Bone marrow (tissue), 2 donors: Measurements from ENCODE around the gene ICAM2.
"Not testable (repeated sequence)": the region's sequence is repeated elsewhere in the genome, so short reads cannot be mapped to it uniquely, and the experiment has no call there.

Experiments used
- DNase-seq, 2 donors: peaks; one replicate each; lab custom pipeline; 2025; lab: John Stamatoyannopoulos, UW

ICAM2 gene

DNA sequence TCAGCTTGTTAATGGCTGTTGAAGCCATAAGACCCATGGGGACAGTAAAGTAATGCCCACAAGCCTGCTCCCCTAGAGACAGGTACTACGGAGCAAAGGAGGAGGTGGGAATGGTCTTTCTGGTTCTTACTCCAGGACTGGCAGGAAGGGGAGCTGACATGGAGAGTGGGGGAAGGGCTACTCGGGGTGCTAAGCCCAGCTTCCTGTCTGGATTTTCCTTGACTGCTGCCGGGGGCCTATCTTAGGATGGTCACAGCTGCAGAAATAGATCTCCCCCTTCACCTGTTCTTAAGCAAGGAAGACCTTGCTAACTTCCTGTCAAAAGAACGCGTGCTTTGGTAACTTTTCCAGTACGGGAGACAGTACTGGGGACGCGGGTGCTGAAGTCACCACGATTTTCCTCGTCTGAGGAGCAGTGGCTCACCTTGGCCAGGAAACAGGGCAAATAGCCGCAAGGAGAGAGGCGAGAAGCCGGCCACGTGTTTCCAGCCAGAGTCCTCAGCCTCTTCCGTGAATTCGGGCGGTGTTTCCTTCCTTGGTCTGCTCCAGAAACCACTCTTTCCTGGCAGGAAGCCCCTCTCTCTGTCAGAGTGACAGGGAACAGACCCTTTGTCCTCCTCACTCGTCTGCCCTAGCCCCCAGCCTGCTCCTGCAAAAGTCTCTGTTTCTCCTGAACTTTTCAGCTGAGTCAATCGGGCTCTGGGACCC is 22.9 kb downstream of the ICAM2 start:
- DNase-seq: no peak

DNA sequence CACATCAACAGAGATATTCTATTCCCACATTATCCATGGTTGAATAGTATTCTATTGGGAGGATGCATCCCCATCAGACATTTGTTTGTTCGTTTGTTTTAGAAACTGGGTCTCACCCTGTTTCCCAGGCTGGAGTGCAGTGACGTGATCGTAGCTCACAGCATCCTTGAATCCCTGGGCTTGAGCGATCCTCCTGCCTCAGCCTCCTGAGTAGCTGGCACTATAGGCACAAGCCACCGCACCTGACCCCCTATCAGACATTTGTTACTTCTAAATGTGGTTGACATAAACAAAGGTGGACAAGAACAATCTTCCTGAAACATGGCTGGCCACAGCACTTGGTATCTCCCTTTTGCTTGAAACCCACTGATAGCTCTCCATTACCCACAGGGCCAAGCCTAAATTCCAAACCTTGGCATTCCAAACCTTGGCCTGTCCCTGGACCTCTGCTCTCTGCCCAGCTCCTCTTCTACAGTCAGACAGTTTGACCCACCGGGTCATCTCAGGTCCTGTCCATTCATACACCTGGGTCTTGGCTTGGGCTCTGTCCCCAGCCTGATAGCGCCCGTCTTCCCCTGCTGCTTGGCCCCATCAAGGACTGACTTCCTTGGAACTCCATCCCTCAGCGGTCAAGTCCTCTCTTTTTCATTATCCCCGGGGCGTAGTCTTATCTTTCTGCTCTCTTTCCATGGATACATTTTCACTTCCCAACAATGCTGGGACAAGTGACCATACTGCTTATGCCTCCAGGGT is 23.8 kb downstream of the ICAM2 start:
- no peak for DNase-seq

DNA sequence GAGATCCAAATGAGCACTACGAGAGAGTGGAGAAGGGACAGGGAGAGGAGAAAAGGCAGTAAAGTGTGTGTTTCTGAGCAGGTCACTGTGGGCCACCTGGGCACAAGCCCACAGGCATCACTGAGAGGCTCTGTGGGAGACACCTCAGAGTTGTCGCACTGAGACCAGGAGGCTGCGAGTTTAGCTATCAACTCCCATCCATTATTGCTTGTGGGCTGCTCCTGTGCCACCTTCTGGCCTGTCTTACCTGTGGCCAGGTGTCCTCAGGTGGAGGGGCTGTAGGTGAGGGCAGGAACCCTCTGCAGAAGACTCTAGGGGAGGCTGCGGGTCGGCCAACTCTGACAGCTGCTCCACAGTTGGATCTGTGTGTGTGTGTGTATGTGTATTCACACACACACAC is 24.8 kb downstream of the ICAM2 start:
- no peak for DNase-seq

DNA sequence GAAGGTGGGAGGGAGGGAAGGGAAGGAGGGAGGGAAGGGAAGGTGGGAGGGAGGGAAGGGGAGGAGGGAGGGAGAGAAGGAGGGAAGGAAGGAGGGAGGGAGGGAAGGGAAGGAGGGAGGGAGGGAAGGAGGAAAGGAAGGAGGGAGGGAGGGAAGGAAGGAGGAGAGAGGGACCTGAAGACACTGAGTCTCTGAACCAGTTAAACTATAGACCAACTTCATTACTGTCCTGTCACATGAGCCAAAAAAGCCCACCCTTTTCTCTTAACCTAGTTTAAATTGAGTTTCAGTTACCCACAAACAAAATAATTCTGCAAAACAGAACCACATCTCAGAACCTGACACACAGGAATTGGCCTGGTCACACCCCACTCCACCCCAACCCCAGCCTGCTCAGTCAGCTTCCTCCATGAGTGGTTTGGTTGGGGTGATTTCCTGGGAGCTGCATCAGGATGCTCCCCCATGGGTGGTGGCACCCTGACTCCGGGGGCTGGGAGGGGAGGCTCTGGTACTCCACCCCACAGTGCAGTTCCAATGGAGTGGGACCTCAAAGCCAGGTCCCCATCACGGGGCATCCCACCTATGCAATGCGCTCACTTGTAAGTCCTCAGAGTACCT is 27.0 kb downstream of the ICAM2 start:
- no peak for DNase-seq

DNA sequence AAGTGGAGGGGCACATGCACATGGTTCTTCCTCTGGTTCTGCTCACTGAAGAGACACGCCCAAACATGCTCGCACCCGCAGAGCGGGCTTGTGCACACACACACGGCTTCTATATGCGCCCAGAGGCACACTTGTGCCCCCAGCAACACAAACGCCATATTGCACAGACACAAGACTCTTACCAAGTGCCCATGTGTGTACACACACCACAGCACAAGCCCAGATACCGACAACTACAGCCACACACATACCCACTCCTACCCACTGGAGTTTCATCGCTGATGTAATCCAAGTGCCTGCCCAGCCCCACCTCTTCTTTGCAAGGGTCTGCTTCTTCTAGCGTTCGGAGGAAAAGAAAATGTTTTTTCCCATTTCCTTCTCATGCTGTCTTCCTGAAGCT is 28.8 kb downstream of the ICAM2 start:
- DNase-seq: no peak

DNA sequence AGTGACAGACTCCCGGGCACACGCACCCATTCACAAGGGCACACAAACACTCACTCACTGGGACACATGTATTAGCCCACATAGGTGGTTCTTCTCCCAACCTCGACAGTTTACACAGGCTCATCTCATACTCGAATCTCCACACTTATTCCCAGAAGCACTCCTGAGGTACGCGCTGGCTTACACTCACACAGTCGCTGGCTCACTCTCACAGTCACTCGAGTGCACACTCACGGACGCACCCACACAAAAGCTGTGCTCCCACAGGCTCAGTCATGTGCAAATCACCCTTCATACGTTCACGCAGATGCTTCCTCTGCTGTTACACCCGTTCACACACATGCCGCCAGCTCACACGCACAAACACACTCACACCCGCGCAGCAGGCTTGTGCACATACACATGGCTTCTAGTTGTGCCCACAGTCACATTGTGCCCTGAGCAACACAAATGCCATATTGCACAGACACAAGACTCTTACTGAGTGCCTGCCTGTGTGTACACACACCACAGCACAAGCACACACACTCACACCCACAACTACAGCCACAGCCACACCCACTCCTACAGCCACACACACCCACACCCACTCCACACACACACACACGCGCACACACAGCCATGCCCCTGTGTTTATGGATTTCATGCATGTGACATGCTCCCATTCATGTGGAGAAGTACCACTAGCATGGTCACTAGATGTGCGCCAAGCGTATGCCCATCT is 30.6 kb downstream of the ICAM2 start:
- DNase-seq: no peak

DNA sequence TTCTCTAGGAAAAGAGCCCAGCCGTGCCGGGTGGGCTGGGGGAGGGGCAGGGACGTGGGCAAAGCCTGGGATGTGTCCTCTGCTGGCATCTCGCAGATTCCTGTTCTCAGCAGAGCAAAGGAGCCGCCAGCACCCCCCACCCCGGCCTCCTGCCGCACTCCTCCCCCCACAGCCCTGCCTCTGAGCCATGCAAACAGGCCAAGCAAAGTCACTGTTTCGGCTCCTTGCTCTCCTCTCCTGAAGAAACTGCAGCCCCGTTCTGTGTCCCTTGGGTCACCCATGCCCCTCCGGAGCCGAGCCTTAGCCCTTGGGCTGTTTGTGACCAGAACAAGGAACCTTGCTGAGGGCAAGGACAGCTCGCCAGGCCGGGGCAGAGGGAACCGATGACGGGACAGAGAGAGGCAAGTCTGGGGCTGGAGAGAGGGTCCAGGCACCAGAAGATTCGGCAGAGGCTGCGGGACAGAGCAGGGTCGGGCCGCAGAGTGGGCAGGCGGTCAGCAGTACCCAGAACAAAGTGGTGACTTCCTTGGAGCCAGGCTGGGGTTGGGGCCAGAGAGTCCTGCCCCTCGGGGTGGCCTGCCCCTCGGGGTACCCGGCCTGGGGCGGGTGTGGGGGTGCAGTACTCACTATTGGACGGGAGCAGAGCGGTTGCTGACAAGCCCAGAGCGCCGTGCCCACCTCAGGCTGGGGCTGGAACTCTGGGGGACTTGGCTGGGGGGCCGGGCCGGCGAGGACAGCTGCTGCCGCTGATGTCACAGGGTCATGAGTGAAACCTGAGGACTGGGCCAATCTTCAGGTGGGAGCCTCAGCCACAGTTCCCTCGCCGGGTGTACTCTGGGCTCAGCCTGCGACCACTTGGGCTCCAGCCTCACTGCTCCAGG is 31.5 kb downstream of the ICAM2 start:
- no peak for DNase-seq

DNA sequence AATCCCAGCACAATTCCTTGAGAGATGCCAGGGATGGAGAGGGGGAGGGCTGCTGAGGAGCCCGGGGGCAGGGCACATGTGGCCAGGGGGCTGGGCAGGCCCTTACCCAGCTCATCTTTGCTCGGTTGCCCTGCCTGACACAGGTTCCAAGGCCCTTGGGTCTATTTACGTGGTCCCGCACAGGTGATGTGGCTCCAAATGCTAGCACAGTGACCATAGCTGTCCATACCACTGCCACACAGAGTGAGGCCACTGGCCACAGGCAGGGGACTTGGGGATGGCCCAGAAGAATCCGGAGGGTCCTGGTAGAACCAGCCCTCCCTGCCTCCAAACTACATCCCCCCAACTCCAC is 32.3 kb downstream of the ICAM2 start:
- DNase-seq: no peak

DNA sequence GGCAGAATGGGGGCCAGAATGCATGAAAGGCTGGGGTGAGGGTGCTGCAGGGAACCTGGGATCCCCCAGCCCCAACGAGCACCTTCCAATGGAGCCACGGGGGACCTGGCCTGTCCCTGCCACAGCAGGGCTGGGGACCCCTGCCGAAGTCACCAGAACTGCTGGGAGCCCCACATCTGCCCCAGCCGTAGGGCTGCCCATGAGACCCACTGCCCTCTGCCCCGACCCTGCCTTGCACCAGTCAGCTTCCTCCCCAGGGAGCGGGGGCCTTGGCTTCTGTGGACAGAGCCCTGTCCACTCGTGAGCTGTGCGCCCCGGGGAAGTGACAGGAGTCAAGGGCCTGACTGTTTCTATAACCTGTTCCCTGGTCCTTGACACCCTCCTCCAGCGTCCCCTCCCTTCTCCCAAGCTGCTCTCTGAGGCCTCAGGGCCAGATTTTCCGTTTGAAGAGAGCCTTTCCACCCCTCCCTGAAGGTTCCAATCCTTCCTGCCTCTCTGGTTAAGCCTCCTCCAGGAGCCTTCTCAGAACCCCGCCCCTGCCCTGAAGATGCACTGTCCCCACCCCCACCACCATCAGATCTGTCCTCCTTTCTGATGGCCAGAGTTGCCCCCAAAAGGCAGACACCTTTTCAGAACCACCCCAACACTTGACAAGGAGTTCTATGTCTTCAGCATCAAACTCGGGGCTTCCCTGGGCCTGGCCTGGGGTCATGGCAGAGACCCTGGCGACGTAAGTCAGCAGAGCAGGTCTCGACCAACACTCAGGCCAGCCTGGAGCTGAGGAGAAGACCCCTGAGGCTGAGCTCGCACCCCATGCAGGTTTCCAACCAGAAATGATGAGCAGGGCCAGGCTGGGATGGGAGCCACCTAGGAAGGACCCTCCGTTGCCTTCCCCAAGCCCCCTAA is 33.0 kb downstream of the ICAM2 start:
- no peak for DNase-seq

DNA sequence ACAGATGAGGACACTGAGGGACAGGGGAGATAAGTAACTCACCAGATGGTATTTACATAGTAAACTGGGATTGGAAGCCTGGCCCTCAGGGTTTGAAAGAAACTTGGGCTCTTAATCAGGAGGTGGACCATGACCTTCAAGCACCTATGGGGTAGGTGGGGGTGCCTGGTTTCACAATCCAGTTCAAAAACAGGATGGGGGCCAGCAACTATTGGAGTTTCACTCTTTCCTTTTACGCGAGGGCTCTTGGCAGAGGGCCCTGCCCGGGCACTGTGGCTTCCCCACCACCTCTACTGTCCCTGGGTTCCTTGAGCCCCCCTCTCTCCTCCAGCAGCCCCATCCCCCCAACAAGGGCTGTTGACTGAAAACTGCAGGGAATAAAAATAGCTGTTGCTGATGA is 33.6 kb downstream of the ICAM2 start:
- peak in 1 of 2 donors; percentile 46 for DNase-seq

DNA sequence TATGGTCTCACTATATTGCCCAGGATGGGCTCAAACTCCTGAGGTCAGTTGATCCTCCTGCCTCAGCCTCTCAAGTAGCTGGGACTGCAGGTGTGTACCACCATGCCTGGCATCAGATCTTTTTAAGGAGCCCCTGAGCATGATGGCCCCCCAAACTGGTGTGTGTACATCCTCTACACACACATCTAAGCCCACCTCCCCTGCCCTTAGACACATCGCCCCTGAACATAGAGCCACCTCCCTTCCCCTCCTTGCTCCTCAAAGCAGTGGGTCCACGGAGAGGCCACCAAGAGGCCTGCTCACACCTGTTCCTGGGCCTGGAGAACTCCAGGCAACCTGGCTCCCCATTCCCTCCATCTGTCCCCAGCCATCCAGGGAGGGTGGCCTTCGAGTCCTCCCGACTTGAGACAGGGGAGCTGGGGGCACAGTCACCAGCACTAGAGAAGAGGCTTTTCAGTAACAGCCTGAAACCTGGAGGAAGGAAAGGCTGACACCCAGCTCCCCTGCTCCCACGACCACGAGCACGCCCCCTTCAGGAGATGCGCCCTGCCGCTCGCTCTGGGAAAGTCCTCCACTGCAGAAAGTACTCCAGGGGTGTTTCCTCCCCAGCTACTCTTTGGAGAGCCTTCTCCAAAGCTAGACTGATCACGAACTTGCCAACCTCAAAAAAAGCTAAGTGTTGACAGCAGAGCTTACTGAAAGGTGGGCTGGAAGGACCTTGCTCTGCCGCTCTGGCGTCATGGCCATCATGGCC is 34.9 kb downstream of the ICAM2 start:
- DNase-seq: no peak

DNA sequence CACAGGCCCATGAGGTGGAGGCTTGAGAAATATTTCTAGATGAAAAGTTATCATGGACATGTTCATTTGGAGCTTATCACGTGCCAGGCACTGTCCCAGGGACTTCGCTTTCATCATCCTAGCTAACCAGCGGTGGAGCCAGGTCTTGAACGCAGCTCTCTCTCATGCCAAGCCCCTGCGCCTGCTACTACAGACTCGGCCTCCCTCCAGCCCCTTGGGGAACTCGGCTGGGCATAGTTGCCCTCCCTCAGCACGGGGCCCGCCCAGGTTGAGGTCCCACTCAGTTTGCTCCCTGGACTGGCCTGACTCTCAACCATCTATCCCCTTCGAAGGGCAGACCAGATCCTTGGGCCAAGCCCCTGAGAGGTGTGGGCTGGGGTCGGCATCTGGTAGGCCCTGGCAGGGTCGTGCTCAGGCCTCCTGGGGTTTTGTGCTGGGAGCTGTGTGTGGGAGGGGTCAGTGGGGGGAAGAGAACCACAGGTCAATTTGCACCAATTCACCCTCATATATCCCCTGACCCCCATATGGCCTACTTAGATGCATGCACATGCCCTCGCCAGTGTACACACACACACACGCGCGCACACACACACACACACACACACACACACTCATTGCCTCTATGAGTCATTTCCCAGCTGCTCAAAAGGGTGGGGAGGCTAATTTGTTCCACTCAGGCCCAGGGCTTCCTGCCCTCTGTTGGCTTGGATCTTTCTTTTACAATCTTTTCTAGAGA is 35.6 kb downstream of the ICAM2 start:
- peak; percentile 39 to 92 for DNase-seq

DNA sequence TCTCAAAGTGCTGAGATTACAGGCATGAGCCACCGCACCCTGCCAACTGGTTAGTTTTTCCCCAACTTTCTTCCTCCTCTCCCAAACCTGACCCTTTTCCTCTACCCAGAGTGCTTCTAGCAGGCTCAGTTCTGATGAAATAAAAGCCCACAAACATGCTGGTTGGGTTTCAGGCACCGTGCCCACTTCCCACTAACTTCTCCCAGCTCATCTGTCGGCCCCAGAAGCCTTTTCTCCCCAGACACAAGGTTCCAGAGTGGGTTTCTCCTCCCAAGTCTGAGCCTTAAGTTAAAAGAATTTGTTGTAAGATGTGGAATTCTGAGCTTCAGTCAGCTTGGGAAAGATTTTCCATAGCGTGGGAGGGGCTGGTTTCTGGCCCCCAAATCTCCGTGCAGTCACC is 36.2 kb downstream of the ICAM2 start:
- no peak for DNase-seq

DNA sequence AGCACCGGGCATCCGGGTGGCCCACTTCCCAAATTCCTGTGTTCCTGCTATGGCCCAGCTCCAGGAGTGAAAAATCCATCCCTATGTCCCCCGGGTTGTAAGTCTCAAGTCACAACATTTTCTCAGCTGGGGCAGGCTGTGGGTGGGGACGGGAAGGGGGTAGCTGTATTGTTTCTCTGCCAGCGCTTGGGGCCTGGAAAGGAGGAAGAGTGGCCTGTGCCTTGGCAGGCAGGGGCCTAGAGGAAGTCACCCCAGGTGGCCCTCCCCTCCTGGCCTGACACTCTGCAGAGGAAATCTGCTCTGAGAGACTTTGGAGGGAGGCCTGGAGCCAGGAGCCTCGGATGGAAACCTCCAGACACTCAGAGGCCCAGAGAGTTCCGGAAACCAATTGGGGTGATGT is 37.1 kb downstream of the ICAM2 start:
- DNase-seq: peak in 1 of 2 donors; percentile 45

DNA sequence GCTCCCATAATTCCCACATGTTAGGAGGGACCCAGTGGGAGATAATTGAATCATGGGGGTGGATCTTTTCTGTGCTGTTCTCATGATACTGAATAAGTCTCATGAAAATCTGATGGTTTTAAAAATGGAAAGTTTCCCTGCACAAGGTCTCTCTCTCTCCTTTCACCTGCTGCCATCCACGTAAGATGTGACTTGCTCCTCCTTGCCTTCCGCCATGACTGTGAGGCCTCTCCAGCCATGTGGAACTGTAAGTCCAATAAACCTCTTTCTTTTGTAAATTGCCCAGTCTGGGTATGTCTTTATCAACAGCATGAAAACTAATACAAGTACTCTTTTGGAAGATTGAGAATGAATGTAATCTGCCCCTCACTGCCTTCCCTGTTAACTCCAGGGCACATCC is 37.8 kb downstream of the ICAM2 start:
- not testable (repeated sequence) for DNase-seq

DNA sequence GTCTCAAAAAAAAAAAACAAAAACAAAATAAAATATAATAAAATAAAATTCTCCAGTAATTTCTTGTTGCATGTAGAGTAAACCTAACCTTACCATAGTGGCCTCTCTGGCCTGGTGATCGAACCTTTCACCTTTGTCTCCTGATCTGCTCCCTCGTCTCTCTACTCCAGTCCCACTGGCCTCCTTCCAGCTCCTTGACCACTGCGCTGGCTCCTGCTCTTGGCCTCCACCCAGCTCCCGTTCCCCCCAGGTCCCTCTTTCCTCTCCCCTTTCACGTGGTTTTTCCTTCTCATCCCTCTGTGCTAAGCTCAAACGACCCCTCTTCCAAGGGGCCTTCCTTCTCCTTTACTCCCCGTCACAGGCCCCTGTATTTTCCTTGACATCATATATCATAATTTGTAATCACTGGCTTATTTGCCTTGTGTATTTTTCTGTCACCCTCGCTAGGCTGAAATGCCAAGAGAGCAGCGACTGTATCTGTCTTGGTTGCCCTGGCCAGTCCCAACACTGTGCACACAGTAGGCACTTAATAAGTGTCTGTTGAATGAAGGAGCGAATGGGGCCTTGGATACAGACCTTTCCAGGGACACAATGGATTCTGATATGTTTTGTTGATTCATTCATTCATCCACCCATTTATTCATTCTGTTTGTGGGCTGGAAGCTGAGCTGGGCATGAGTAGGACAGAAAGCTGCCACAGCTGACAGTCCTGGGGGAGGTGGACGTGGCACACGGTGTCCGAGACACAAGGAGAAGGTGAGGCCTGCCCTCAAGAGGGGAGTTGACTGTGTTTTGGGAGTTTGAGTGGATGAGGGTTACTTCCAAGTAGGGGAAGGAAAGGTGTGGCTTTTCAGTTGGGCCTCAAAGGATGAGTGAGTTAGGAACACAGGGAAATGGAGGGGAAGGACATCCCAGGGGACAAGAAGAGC is 41.9 kb downstream of the ICAM2 start:
- no peak for DNase-seq

DNA sequence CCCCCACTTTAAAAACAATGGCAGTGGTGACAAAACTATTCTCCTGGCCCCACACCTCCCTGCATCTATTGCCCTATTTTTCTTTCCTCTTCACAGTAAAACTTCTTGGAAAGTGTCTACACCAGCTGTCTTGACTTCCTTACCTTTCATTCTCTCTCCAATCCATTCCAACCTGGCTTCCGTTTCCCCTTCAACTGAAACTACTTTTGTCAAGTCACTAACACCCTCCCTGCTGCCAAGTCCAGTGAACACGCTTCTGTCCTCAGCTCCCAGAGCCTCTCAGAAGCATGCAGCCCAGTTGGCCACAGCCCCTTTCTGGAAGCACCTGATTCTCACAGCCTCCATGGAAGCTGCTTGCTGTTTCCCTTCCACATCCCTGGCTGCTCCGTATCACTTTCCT is 43.7 kb downstream of the ICAM2 start:
- DNase-seq: peak in 1 of 2 donors; percentile 68

DNA sequence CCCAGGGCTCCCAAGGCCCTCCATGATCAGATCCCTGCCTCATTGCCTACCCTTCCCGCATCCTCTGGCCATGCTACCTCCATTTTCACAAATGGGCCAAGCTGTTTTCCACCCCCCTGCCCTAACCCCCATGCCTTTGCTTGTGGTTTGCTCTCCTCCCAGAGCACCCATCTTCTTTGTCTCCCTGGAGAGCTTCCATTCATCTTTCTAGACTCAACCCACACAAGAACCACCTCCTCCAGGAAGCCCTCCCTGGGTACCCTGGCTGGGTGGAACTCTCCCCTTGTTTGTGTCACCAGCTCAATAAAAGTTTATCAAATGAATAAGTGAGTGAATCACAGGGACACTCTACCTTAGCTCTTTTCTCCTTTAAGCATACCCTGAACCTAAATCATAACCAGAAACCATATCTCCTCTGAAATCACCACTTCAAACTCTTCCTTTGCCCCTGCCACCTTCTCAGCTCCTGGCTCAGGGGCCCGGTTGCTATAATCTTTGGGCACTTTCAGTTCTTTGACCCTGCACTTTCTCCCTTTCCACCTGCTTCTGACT is 44.8 kb downstream of the ICAM2 start:
- DNase-seq: no peak
